HEK293T (cell line): ENCODE data around the gene IFNLR1.

Experiments
- CTCF ChIA-PET: fragments of 350-600 bp; formaldehyde crosslinking; extraction: SDS; loops from one replicate; lab custom pipeline; 2021; ENCODE audit warnings: antibody characterized with exemption, inconsistent platforms; lab: Yijun Ruan, JAX
- POLR2A ChIA-PET: fragments of 350-600 bp; formaldehyde crosslinking; extraction: SDS; loops from one replicate; lab custom pipeline; 2020; ENCODE audit warnings: antibody characterized with exemption, inconsistent platforms; lab: Yijun Ruan, JAX
- DNase-seq: peaks from one replicate; pipeline ENCODE4 v3.0.0; 2012; ENCODE audit warnings: mixed read lengths; ENCODE audit errors: extremely low spot score
- ARNT ChIP-seq: fragments of 450-650 bp; IDR thresholded peaks from 2 replicates; pipeline ENCODE4 v1.6.1; 2017; ENCODE audit warnings: mild to moderate bottlenecking
- BHLHE40 ChIP-seq: fragments of 450-650 bp; IDR thresholded peaks from 2 replicates; pipeline ENCODE4 v1.6.1; 2016; ENCODE audit warnings: mild to moderate bottlenecking, moderate library complexity, borderline replicate concordance
- CTBP1 ChIP-seq: fragments of 450-650 bp; IDR thresholded peaks from 2 replicates; pipeline ENCODE4 v1.6.1; 2016; ENCODE audit warnings: borderline replicate concordance
- ELF4 ChIP-seq: fragments of 450-650 bp; IDR thresholded peaks from 2 replicates; pipeline ENCODE4 v1.6.1; 2017; ENCODE audit warnings: antibody characterized with exemption
- FOXA1 ChIP-seq: fragments of 450-650 bp; IDR thresholded peaks from 2 replicates; pipeline ENCODE4 v1.6.1; 2016; ENCODE audit warnings: mild to moderate bottlenecking
- FOXK2 ChIP-seq: fragments of 450-650 bp; IDR thresholded peaks from 2 replicates; pipeline ENCODE4 v1.6.1; 2016; ENCODE audit warnings: mild to moderate bottlenecking
- FOXM1 ChIP-seq: fragments of 450-650 bp; IDR thresholded peaks from 2 replicates; pipeline ENCODE4 v1.6.1; 2017; ENCODE audit warnings: mild to moderate bottlenecking, borderline replicate concordance
- HDGF ChIP-seq: fragments of 450-650 bp; IDR thresholded peaks from 2 replicates; pipeline ENCODE4 v1.6.1; 2017; ENCODE audit warnings: antibody characterized with exemption, borderline replicate concordance
- L3MBTL2 ChIP-seq: fragments of 450-650 bp; conservative IDR thresholded peaks from 2 replicates; pipeline ENCODE4 v1.6.1; 2016; ENCODE audit warnings: mild to moderate bottlenecking
- LEF1 ChIP-seq: fragments of 450-650 bp; IDR thresholded peaks from 2 replicates; pipeline ENCODE4 v1.6.1; 2017; ENCODE audit warnings: mild to moderate bottlenecking, borderline replicate concordance
- NFRKB ChIP-seq: fragments of 450-650 bp; IDR thresholded peaks from 2 replicates; pipeline ENCODE4 v1.6.1; 2016; ENCODE audit warnings: mild to moderate bottlenecking, moderate library complexity
- PKNOX1 ChIP-seq: fragments of 450-650 bp; IDR thresholded peaks from 2 replicates; pipeline ENCODE4 v1.6.1; 2016
- SP1 ChIP-seq: fragments of 450-650 bp; IDR thresholded peaks from 2 replicates; pipeline ENCODE4 v1.6.1; 2017
- SUZ12 ChIP-seq: fragments of 450-650 bp; IDR thresholded peaks from 2 replicates; pipeline ENCODE4 v1.6.1; 2016; ENCODE audit warnings: mild to moderate bottlenecking
- TARDBP ChIP-seq: fragments of 450-650 bp; IDR thresholded peaks from 2 replicates; pipeline ENCODE4 v1.6.1; 2016
- ZNF384 ChIP-seq: fragments of 450-650 bp; IDR thresholded peaks from 2 replicates; pipeline ENCODE4 v1.6.1; 2016

The IFNLR1 gene

GRCh38 chr1:24186993-24187790, at the start of gene IFNLR1:
TSS of gene IFNLR1 (minus strand) at chr1:24187289. CDS start at chr1:24187248, 41 bp downstream.
- CTCF ChIA-PET, result interaction anchor here (0.9 to 1.2 kb wide), 2 partner anchors 8 to 37 kb away, joined by 3 to 7 read pairs; no protein-coding TSS in a partner anchor
- DNase-seq, result peak; percentile 77
- POLR2A ChIA-PET, result interaction anchor here (0.7 to 1.7 kb wide), 2 partner anchors 35 to 37 kb away, joined by 5 to 6 read pairs; no protein-coding TSS in a partner anchor
- TF ChIP-seq FOXM1 (peak; percentile 58; the same call in 1 of the 2 replicates), ARNT (no peak), ELF4 (no peak), L3MBTL2 (peak; percentile 80)

- no peak for TF ChIP-seq SP1
- no peak for TF ChIP-seq HDGF
- TF ChIP-seq TARDBP, result no peak
- no peak for TF ChIP-seq PKNOX1
- no peak for TF ChIP-seq L3MBTL2
- no peak for TF ChIP-seq SUZ12
- no peak for TF ChIP-seq FOXM1
- no peak for TF ChIP-seq FOXA1
- TF ChIP-seq ZNF384, result no peak
- no peak for TF ChIP-seq FOXK2
- TF ChIP-seq BHLHE40, result no peak
- TF ChIP-seq CTBP1, result no peak
- TF ChIP-seq ELF4, result no peak
- TF ChIP-seq NFRKB, result no peak
- TF ChIP-seq LEF1, result no peak
- TF ChIP-seq ARNT, result no peak
- DNase-seq, result no peak
- ChIA-PET POLR2A (interaction anchor here (0.6 kb wide), 1 partner anchor 74 kb away, joined by 3 read pairs; no protein-coding TSS in a partner anchor), CTCF (interaction anchor here (0.7 kb wide), 1 partner anchor 13 kb away, joined by 3 read pairs; no protein-coding TSS in a partner anchor)
Measured at GRCh38 chr1:24235921-24236788, 49.1 kb upstream of the IFNLR1 start.

- POLR2A ChIA-PET, result no interaction called here
- CTCF ChIA-PET, result no interaction called here
- no peak for TF ChIP-seq FOXK2
- TF ChIP-seq ARNT, result no peak
- TF ChIP-seq ZNF384, result no peak
- TF ChIP-seq SUZ12, result no peak
- TF ChIP-seq LEF1, result no peak
Measured at GRCh38 chr1:24233684-24234600, 46.9 kb upstream of the IFNLR1 start.

GRCh38 chr1:24231701-24232100, 44.6 kb upstream of the IFNLR1 start:
- ChIA-PET POLR2A (no interaction called here), CTCF (no interaction called here)
- no peak for TF ChIP-seq SUZ12
- TF ChIP-seq FOXA1, result no peak
- TF ChIP-seq BHLHE40, result no peak
- no peak for TF ChIP-seq TARDBP
- TF ChIP-seq L3MBTL2, result no peak
- TF ChIP-seq ARNT, result no peak
- no peak for TF ChIP-seq HDGF
- no peak for TF ChIP-seq LEF1
- no peak for TF ChIP-seq CTBP1
- TF ChIP-seq FOXM1, result no peak
- no peak for TF ChIP-seq PKNOX1
- no peak for TF ChIP-seq SP1
- no peak for TF ChIP-seq FOXK2
- no peak for TF ChIP-seq ZNF384
- no peak for TF ChIP-seq ELF4
- no peak for TF ChIP-seq NFRKB
- DNase-seq, result no peak

More at GRCh38 chr1:24233684-24234600, 46.9 kb upstream of the IFNLR1 start:
- no peak for DNase-seq

- ChIA-PET POLR2A (no interaction called here), CTCF (no interaction called here)
- TF ChIP-seq TARDBP (no peak), FOXA1 (no peak), HDGF (no peak), ELF4 (no peak), FOXM1 (no peak), NFRKB (no peak), BHLHE40 (no peak), PKNOX1 (no peak), L3MBTL2 (no peak), SP1 (no peak), LEF1 (no peak), SUZ12 (no peak), ARNT (no peak), FOXK2 (no peak)
- no peak for DNase-seq
Measured at GRCh38 chr1:24228311-24228710, 41.2 kb upstream of the IFNLR1 start.
